DMS114 treated with DMSO at 0.1 percent for 48 hours (cell line): ENCODE data around the gene SREK1.
"Not testable (repeated sequence)": the region's sequence is repeated elsewhere in the genome, so short reads cannot be mapped to it uniquely, and the experiment has no call there.

Source experiments
- DNase-seq: peaks from one replicate; lab custom pipeline; 2025; ENCODE audit not compliant: unreplicated experiment; lab: John Stamatoyannopoulos, UW

Gene SREK1

GRCh38 chr5:66222455-66222854 lies 78.4 kb downstream of the SREK1 start:
- no peak for DNase-seq

- DNase-seq: not testable (repeated sequence)
Measured at GRCh38 chr5:66222896-66223295, 78.8 kb downstream of the SREK1 start.

GRCh38 chr5:66223637-66224036 lies 79.5 kb downstream of the SREK1 start:
- no peak for DNase-seq

GRCh38 chr5:66224274-66224673 lies 80.2 kb downstream of the SREK1 start:
- no peak for DNase-seq

- no peak for DNase-seq
Measured at GRCh38 chr5:66224773-66225553, 80.9 kb downstream of the SREK1 start.

GRCh38 chr5:66230551-66230950 lies 86.5 kb downstream of the SREK1 start:
- DNase-seq: no peak

- no peak for DNase-seq
Measured at GRCh38 chr5:66231508-66231907, 87.4 kb downstream of the SREK1 start.

GRCh38 chr5:66232275-66232674 lies 88.2 kb downstream of the SREK1 start:
- DNase-seq: no peak

GRCh38 chr5:66232706-66233445 lies 88.8 kb downstream of the SREK1 start:
- DNase-seq: no peak
